HG02798 (cell line): Measurements from ENCODE around the gene PSMA5.
"Not testable (repeated sequence)": the region's sequence is repeated elsewhere in the genome, so short reads cannot be mapped to it uniquely, and the experiment has no call there.

Source experiments
- ATAC-seq: cut with Tn5 transposase; IDR thresholded peaks from one replicate; pipeline ENCODE4 v1.9.1; 2021; ENCODE audit warnings: mild to moderate bottlenecking; ENCODE audit not compliant: unreplicated experiment, poor library complexity

Gene PSMA5

DNA sequence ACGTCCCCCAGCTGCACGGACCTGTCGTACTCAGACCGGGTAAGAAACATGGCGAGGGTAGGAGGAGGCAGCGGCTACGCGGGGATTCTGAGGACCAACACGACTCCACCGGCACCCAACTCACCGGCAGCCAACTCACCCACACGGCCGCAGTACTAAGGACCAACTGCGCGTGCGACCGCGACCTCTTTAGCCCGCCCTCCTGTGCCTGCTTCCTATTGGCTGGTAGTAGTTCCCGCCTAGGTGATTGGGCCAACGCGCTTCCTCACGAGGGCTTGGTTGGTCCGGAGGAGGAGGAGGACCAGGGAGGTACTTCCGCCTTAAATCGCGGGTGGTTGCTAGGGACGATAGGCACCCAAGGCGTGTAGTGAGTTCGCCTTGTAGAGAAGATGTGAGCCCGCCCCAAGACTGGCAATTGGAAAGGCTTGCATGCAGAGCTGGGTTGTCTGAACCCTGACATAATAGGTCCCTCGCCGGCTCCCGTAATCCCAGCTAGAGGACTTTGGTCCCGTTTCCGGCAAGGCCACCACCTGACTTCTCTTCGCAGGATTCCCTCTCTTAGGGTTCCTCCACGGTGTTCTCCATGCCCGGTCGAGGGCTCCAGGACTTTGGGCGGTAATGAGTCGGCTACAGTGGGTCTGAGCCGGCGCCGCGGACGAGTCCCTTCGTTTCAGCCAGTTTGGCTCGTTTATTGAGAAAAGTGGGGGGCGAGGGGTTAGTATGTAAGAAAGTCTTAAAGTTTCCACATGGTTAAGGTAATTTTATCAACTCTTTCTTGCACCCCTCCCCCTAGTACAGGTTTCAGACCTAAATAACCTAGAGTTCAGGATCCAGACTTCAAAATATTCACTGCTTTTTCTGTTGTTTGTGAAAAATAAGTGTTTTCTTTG lies at the start of gene PSMA5:
Gene PSMA5 (minus strand): TSS at position 168 of the 890 bp plus-strand sequence. CDS start 118 bp downstream, at position 50.
- peak; percentile 98 for ATAC-seq

DNA sequence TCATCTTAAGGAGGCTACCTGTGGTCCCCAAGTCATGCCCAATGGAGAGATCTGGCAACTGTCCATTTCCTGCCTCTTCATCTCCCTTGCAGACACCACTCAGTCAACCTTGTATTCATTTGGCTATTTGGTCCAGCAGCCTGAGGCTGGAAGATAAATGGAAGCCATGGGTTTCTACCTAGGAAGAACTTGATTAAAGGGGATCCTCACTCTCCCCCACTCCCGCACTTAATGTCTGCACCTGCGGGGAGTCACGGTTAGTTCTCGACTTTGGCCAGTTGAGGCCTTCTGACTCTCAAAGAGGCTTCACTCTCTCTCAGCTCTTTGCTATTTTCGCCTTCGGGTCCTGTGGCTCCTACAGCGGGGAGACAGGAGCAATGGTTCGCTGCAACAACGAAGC lies 49.0 kb upstream of the PSMA5 start:
- no peak for ATAC-seq

DNA sequence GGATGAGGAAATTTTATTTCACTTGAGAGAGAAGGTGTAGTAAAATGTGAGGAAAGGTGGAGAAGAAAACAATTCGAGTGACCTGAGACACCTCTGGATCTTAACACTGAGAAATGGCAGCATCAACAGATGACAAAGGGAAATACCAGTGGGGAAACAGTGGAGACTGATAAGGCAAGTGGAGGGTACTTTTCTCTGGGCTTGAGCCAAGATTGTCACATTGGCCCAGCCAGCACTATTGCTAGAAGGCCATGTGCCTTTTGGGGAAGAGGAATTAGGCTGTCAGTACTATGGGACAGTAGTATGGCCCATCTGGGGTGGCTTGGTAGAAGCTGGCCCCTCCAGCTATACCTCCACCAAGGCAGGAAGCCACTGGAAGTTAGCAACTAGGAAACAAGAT lies 48.4 kb upstream of the PSMA5 start:
- no peak for ATAC-seq

DNA sequence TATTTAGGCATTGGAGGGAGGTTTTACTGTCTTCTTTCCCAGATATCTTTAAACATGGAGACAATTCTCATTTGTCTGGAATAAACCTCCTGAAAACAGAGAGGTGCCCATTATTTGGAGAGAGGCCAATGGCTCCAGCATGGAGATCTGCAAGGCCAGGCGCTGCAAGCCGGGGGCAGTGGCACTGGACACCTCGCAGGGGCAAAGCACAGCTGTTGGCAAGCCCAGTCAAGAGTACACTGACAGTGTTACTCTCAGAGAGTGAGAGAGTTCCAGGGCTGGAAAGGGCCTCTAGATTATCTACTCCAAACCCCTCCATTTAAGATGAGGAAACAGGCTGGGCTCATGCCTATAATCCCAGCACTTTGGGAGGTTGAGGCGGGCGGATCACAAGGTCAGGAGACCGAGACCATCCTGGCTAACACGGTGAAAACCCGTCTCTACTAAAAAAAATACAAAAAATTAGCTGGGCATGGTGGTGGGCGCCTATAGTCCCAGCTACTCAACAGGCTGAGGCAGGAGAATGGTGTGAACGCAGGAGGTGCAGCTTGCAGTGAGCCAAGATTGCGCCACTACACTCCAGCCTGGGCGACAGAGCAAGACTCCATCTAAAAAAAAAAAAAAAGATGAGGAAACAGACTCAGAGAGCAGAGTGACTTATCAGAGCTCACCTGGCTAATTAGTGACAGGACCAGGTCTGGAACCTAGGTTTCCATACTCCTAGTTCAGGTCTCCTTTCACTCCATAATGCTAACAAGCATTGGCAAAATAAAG lies 47.2 kb upstream of the PSMA5 start:
- ATAC-seq = not testable (repeated sequence)

DNA sequence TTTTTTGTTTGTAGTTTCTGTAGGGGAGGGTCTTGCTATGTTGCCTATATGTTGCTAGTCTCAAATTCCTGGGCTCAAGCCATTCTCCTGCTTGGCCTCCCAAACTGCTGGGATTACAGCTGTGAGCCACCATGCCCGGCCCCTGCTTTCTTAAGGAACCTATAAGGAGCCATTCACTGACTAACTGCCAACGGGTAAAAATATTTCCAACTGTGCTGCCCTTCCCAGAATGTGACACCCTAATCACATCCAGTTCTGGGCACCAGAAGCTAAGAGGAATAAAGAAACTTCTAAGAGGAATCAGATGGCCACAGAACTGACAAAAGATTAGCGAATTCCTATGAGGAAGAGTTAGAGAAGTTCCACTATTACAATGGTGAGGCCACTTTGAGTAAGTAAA lies 46.5 kb upstream of the PSMA5 start:
- no peak for ATAC-seq

GRCh38 chr1:109470245-109470644 lies 44.0 kb upstream of the PSMA5 start:
- no peak for ATAC-seq

GRCh38 chr1:109468903-109469302 lies 42.7 kb upstream of the PSMA5 start:
- ATAC-seq = no peak

DNA sequence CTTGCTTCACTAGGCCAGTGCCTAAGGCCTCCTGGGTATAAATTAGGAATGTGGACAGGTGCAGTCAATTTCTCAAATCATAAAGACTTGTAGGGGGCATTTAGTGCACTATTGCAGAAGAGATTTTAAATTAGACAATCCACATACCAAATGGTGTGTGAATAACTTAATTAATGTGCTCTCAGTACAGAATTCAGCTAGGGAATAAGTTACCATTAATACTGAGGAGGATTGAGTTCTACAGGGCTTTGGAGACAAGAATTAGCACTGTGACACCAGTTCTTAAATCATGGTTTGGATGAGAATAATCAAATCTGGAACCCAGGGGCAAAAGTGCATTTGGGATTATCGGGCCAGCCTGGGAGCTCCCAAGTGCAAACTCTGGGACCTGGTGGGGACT lies 41.8 kb upstream of the PSMA5 start:
- no peak for ATAC-seq

DNA sequence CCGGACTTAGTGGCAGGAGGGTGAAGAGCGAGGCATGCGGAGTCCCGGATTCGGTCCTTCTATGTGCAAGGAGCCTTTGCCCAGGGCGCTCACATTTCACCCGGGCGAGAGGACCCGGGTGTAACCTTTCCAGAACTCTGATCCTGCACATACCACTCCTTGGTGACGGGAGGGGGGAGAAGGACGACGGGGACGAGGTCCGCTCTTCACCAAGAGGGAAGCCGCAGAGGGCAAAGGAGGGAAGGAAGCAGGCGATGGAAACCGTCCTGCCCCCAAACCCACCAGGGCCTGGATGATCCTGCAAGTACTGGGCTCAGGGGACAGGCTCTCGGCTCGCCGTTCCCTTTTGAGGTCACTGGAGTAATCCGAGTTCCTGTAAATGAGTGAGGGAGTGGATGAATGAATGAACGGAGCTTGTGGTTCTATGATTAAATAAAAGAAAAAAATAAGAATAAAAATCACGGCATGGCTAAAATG lies 41.1 kb upstream of the PSMA5 start:
- ATAC-seq = no peak

- ATAC-seq = no peak
Measured at GRCh38 chr1:109466452-109467300, 40.4 kb upstream of the PSMA5 start, which contains the start of gene SYPL2. Gene SYPL2 (plus strand): TSS chr1:109466546. CDS start chr1:109466844, 298 bp downstream.

DNA sequence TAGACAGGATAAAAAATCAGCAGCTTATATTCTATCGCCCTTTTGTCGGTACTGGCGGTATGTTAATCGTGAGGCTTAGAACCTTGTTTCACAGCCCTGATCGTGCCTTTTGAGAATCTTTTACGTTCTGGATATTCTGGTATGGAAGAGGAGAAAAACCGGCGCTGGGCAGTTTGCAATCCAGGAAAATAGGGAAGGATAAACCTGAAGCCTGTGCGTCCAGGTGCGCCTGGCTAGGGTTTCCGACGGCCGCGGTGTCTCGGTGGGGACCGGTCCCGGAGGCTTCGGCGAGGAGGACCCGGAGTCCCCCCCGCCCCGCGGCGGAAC lies 39.8 kb upstream of the PSMA5 start:
- no peak for ATAC-seq

DNA sequence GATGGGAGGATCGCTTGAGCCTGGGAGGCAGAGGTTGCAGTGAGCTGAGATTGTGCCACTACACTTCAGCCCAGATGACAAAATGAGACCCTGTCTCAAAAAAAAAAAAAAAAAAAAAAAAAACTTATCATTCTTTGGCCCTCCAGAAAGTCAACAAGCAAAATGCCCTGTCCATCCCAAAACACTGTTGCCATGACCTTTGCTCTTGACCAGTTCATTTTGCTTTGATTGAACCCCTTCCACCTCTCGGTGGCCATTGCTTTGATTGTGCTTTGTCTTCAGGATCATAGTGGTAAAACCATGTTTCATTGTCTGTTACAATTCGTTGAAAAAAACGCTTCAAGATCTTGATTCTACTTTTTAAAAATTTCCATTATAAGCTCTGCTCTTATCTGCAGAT lies 31.6 kb upstream of the PSMA5 start:
- ATAC-seq = no peak

- ATAC-seq = no peak
Measured at GRCh38 chr1:109454497-109455133, 28.4 kb upstream of the PSMA5 start.

DNA sequence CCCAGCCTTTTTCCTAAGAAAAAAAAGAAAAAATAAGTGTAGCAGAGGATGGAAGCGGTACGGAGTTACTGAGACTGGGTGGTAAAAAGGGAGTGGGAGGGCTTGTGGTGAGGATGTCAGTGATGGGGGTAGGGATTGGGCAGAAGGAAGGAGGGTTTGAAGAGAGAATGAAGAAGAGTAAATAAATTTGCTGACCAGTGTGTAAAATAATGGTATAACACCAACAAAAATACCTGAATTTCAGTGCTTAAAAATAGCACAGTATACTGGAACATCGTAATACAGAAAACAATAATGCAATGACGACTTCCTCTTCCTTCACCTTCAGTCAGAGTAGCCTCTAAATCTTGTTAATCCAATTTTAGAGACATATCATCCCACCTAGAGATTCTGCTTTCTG lies 21.3 kb upstream of the PSMA5 start:
- ATAC-seq = no peak

DNA sequence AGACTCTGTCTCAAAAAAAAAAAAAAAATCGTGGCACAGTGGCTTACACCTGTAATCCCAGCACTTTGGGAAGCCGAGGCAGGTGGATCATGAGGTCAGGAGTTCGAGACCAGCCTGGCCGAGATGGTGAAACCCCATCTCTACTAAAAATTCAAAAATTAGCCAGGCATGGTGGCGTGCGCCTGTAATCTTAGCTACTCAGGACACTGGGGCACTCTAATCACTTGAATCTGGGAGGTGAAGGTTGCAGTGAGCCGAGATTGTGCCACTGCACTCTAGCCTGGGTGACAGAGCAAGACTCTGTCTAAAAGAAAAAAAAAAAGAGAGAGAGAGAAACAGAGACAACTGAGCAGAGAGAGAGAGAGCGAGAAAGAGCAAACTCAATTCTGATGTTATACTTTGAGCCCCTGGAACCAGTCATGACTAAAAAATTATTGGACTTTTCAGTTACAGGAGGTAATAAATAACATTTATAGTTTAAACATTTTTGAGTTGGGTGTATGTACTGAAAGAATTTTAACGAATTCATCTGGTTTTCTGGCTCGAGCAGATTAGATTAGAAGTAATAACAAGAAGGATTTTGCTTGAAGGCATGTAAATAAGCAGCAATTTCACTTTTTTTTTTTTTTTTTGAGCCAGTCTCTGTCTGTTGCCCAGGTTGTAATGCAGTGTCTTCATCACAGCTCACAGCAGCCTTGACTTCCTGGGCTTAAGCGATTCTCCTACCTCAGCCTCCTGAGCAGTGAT lies 19.9 kb upstream of the PSMA5 start:
- not testable (repeated sequence) for ATAC-seq

- no peak for ATAC-seq
Measured at GRCh38 chr1:109444346-109444745, 18.1 kb upstream of the PSMA5 start.

GRCh38 chr1:109443476-109443875 lies 17.2 kb upstream of the PSMA5 start:
- ATAC-seq = no peak

- no peak for ATAC-seq
Measured at GRCh38 chr1:109441069-109441468, 14.8 kb upstream of the PSMA5 start.

DNA sequence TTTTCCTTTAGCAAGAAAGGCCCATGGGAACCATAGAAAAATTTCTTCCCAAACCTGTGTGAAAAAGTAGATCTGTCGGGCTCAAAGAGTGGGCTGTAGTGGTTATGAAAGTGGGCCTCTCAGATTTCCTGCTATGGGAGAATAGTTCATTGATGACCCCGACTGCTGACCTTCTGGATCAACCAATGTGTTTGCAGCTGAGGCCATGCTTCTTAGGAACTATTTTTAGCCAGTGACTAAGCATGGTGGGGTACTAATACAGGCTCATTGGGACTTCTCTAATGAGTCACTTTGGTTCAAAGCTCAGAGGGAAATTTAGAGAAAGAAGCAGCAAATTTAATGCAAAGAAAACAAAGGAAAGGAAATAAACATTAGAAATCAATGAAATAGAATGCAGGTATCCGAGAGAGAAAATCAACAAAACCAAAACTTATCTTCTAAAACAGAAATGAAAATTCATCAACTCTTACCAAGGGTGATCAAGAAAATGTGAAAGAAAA lies 12.6 kb upstream of the PSMA5 start:
- ATAC-seq = no peak
